Mucosa of gallbladder (tissue), 1 donor: ENCODE data around the gene SYNRG. TPM values are rescaled to one million over a fixed set of nuclear protein-coding genes. Genes with fewer than 3 reads are reported as not detected.
A peak's percentile ranks its signal among the peaks of the same experiment; 100 is the strongest.

ENCODE experiments used
- DNase-seq: peaks from one replicate; pipeline ENCODE4 v3.0.0-alpha.2; 2020; ENCODE audit warnings: low spot score
- total RNA-seq: library from RNA; stranded (reverse); gene quantifications from one replicate; pipeline ENCODE4 v1.2.1, GENCODE V29; 2021
- donor health status: DM: no; HTN: no; CAD: no.

SYNRG gene
- total RNA-seq, 1 donor from 2014 or later: 42.1 TPM

- DNase-seq: no peak
These were observed 106.9 kb downstream of the SYNRG start for GRCh38 chr17:37502009-37502936.

GRCh38 chr17:37500378-37500777 is 108.8 kb downstream of the SYNRG start:
- DNase-seq: no peak

GRCh38 chr17:37494971-37495370 is 114.2 kb downstream of the SYNRG start:
- DNase-seq: no peak

GRCh38 chr17:37494401-37494831 is 114.8 kb downstream of the SYNRG start:
- DNase-seq: no peak

GRCh38 chr17:37493249-37494027 is 115.8 kb downstream of the SYNRG start:
- no peak for DNase-seq

GRCh38 chr17:37492167-37492566 is 117.1 kb downstream of the SYNRG start:
- DNase-seq: no peak

- peak; percentile 43 for DNase-seq
These were observed 118.3 kb downstream of the SYNRG start for GRCh38 chr17:37490638-37491614.

- peak; percentile 46 for DNase-seq
These were observed 119.1 kb downstream of the SYNRG start for GRCh38 chr17:37490022-37490587.

GRCh38 chr17:37489197-37490001 is 119.8 kb downstream of the SYNRG start, which contains the start of gene DUSP14:
Gene DUSP14, plus strand, starts transcription at chr17:37489891. Its CDS starts 22,382 bp downstream, at chr17:37512273.
- DNase-seq: peak; percentile 76

GRCh38 chr17:37488607-37489196 is 120.5 kb downstream of the SYNRG start:
- DNase-seq: peak; percentile 79

- DNase-seq: peak; percentile 34
These were observed 121.1 kb downstream of the SYNRG start for GRCh38 chr17:37488009-37488604.

GRCh38 chr17:37485938-37486570 is 123.2 kb downstream of the SYNRG start:
- no peak for DNase-seq

GRCh38 chr17:37483311-37484039 is 125.7 kb downstream of the SYNRG start:
- DNase-seq: peak; percentile 14

GRCh38 chr17:37481001-37481665 is 128.1 kb downstream of the SYNRG start:
- no peak for DNase-seq

- no peak for DNase-seq
These were observed 128.8 kb downstream of the SYNRG start for GRCh38 chr17:37480427-37480826.

- no peak for DNase-seq
These were observed 130.2 kb downstream of the SYNRG start for GRCh38 chr17:37479025-37479424.

- DNase-seq: no peak
These were observed 131.0 kb downstream of the SYNRG start for GRCh38 chr17:37478187-37478586.
